Heart left ventricle (tissue), 16 donors: Measurements from ENCODE around the gene RBKS. TPM values are rescaled to one million over a fixed set of nuclear protein-coding genes. Genes with fewer than 3 reads are reported as not detected.

Source experiments
- ATAC-seq, 4 donors: fragments of 200-7000 bp; cut with Tn5 transposase; one replicate each; pipeline ENCODE4 v1.9.1; 2020 to 2022; ENCODE audit warnings: moderate library complexity in 4 of 4, mild to moderate bottlenecking in 3 of 4, moderate number of reproducible peaks in 1 of 4
- DNase-seq, 5 donors: peaks; one replicate each; pipeline ENCODE4 v3.0.0-alpha.2; 2020
- H3K27ac ChIP-seq, 12 donors: fragments of 200-600 bp; sonication (generic) in 4 of 12; one replicate each; pipeline versions ENCODE4 v1.5.0 to v1.8.0; 2016 to 2022; ENCODE audit warnings: mild to moderate bottlenecking in 2 of 12
- H3K27me3 ChIP-seq, 9 donors: fragments of 200-600 bp; sonication (generic) in 2 of 9; one replicate each; pipeline versions ENCODE4 v1.5.1 to v1.8.0; 2016 to 2022; ENCODE audit warnings: mild to moderate bottlenecking in 3 of 9
- H3K36me3 ChIP-seq, 9 donors: fragments of 200-600 bp; sonication (generic) in 2 of 9; one replicate each; pipeline versions ENCODE4 v1.5.0 to v1.8.0; 2018 to 2022; ENCODE audit warnings: mild to moderate bottlenecking in 2 of 9
- H3K4me1 ChIP-seq, 12 donors: fragments of 200-600 bp; sonication (generic) in 4 of 12; one replicate each; pipeline versions ENCODE4 v1.5.0 to v1.8.0; 2016 to 2022; ENCODE audit warnings: mild to moderate bottlenecking in 3 of 12
- H3K4me3 ChIP-seq, 12 donors: fragments of 200-600 bp; sonication (generic) in 4 of 12; one replicate each; pipeline versions ENCODE4 v1.5.0 to v1.8.0; 2017 to 2022; ENCODE audit warnings: mild to moderate bottlenecking in 9 of 12, moderate library complexity in 4 of 12
- H3K9me3 ChIP-seq, 12 donors: fragments of 200-600 bp; sonication (generic) in 4 of 12; one replicate each; pipeline versions ENCODE4 v1.5.0 to v1.8.0; 2016 to 2022; ENCODE audit warnings: mild to moderate bottlenecking in 1 of 12
- CTCF ChIP-seq, 12 donors: fragments of 200-600 bp; sonication (generic) in 4 of 12; IDR thresholded peaks; one replicate each; pipeline versions ENCODE4 v1.5.0 to v1.8.0; 2018 to 2022; ENCODE audit warnings: antibody characterized with exemption in 12 of 12, mild to moderate bottlenecking in 5 of 12
- POLR2A ChIP-seq, 2 donors: fragments of 450-650 bp; IDR thresholded peaks; one replicate each; pipeline ENCODE4 v1.6.1; 2017; ENCODE audit warnings: antibody characterized with exemption in 2 of 2, mild to moderate bottlenecking in 2 of 2, moderate library complexity in 2 of 2
- WGBS, 4 donors: extraction: QIAGEN DNeasy Blood & Tissue Kit in 2 of 4; methylation state at CpG; one replicate each; pipeline versions ENCODE4 v1.1.5 to v1.1.7; 2013 to 2018; 5-methylcytosine and 5-hydroxymethylcytosine counted together
- intact Hi-C, 10 donors: fragments of 100-400 bp; cut with DNase I; formaldehyde crosslinking; loops; one replicate each; pipeline versions ENCODE4 v1.11.1 to v1.14.2; 2022
- polyA plus RNA-seq, 2 donors: library from polyadenylated mRNA; stranded (reverse); fragments of 200-250 nt; gene quantifications; one replicate each; pipeline ENCODE4 v1.2.3, GENCODE V29; 2013
- total RNA-seq, 9 donors: library from RNA; depleted of rRNA in 2 of 9; stranded (reverse); fragments of >200 nt in 2 of 9; fragmentation: NEBNext Ultra II Directional in 3 of 9; extraction: Animal tissue kit (Norgen Biotek cat#: 25700) in 3 of 9; gene quantifications; one replicate each; pipeline versions ENCODE4 v1.1.0 to v1.2.4, GENCODE V29; 2016 to 2023
- donor health status: ischemic (EF 13 %, LVEDD 7.1; RV severe dilation, severe dysfunction).
- donor health status: healthy with polysubstance abuse.
- donor health status: DM: no; HTN: yes; CAD: no.
- donor health status: DM: no; HTN: no; CAD: no.
- donor health status: ischemic (EF 25% LVEDD 6.9; RV normal size, moderate dysfunction).
- donor health status: ischemic (EF 25% LVEDD 5.7; RV mildly dilated, moderate dysfunction).
- donor health status: healthy.
- donor health status: DM: yes; HTN: yes; CAD: no.
- donor health status: ischemic (EF 35%, LVEDD 5.7; RV mildly dilated, moderate dysfunction).
- donor health status: nonischemic (EF 11% LVEDD 7.7; RV severe dilation, severe dysfunction).
- donor health status: DM: yes; HTN: yes; CAD: no.
- donor health status: PGD.
- donor health status: ischemic (EF 29% LVEDD 5.4; RV normal size, mild dysfunction).
- donor health status: nonischemic (EF 23%, LVEDD 6.1; RV moderate dilation, normal function).

The RBKS gene
- total and polyA plus RNA-seq, 11 donors = 1.3 to 6.0 (median 4.0) TPM

GRCh38 chr2:27856956-27857355, 33.2 kb downstream of the RBKS start:
- no peaks in the 10 kb centered on the region for H3K36me3 ChIP-seq
- H3K27ac ChIP-seq = no peak overlapping the region
- ATAC-seq (no peak), DNase-seq (no peak)
- no peak overlapping the region for H3K4me3 ChIP-seq
- TF ChIP-seq CTCF (IDR thresholded peaks at IDR 0.05) (no peak), POLR2A (IDR thresholded peaks at IDR 0.05) (no peak)
- intact Hi-C loops = no loop called here
- 63 to 96% (median 88%) methylated on average over 3 of the region's 3 CpGs for WGBS, 4 donors
- H3K9me3 ChIP-seq = peaks cover 0 to 12% (median 0%) of the 10 kb centered on the region in 12 donors
- H3K4me1 ChIP-seq = peaks cover 0 to 4% (median 0%) of the 10 kb centered on the region in 12 donors
- H3K27me3 ChIP-seq = no peaks in the 10 kb centered on the region

- Histone ChIP-seq H3K27me3 (no peaks in the 10 kb centered on the region), H3K36me3 (no peaks in the 10 kb centered on the region), H3K4me3 (no peak overlapping the region), H3K4me1 (peaks cover 0 to 4% (median 0%) of the 10 kb centered on the region in 12 donors), H3K27ac (no peak overlapping the region), H3K9me3 (peaks cover 0 to 12% (median 0%) of the 10 kb centered on the region in 12 donors)
- 26 to 64% (median 53%) methylated on average over 3 of the region's 3 CpGs for WGBS, 4 donors
- DNase-seq (no peak), ATAC-seq (no peak)
- no peak for TF ChIP-seq POLR2A (IDR thresholded peaks at IDR 0.05)
- TF ChIP-seq CTCF (IDR thresholded peaks at IDR 0.05) = no peak
- intact Hi-C loops = no loop called here
Observed at GRCh38 chr2:27856386-27856785, 33.8 kb downstream of the RBKS start.

GRCh38 chr2:27855476-27855875, 34.7 kb downstream of the RBKS start:
- peaks cover 0 to 12% (median 0%) of the 10 kb centered on the region in 12 donors for H3K9me3 ChIP-seq
- ATAC-seq = no peak
- no peak overlapping the region for H3K27ac ChIP-seq
- no peak overlapping the region for H3K4me3 ChIP-seq
- DNase-seq = no peak
- H3K36me3 ChIP-seq = no peaks in the 10 kb centered on the region
- intact Hi-C loops = no loop called here
- H3K27me3 ChIP-seq = no peaks in the 10 kb centered on the region
- TF ChIP-seq POLR2A (IDR thresholded peaks at IDR 0.05) = no peak
- no peak for TF ChIP-seq CTCF (IDR thresholded peaks at IDR 0.05)
- peaks cover 0 to 4% (median 0%) of the 10 kb centered on the region in 12 donors for H3K4me1 ChIP-seq

GRCh38 chr2:27854229-27854862, 35.8 kb downstream of the RBKS start:
- H3K9me3 ChIP-seq = peaks cover 0 to 12% (median 0%) of the 10 kb centered on the region in 12 donors
- ATAC-seq (peak in 1 of 4 donors; percentile 22), DNase-seq (no peak)
- H3K4me3 ChIP-seq = no peak overlapping the region
- peaks cover 0 to 4% (median 0%) of the 10 kb centered on the region in 12 donors for H3K4me1 ChIP-seq
- H3K27ac ChIP-seq = no peak overlapping the region
- 74 to 85% (median 76%) methylated on average over 3 of the region's 3 CpGs for WGBS, 4 donors
- TF ChIP-seq POLR2A (IDR thresholded peaks at IDR 0.05) (no peak), CTCF (IDR thresholded peaks at IDR 0.05) (no peak)
- no peaks in the 10 kb centered on the region for H3K36me3 ChIP-seq
- intact Hi-C loops = no loop called here
- H3K27me3 ChIP-seq = no peaks in the 10 kb centered on the region
